IPS-NIHi7 (cell line): ENCODE measurements around the gene ADGRG3.
A peak's percentile ranks its signal among the peaks of the same experiment; 100 is the strongest.
"Not testable (repeated sequence)": the region's sequence is repeated elsewhere in the genome, so short reads cannot be mapped to it uniquely, and the experiment has no call there.

Source experiments
- DNase-seq: peaks from one replicate; pipeline ENCODE4 v3.0.0; 2012; ENCODE audit warnings: mixed read lengths; ENCODE audit errors: extremely low spot score

Gene ADGRG3

GRCh38 chr16:57697896-57698537 is 29.9 kb downstream of the ADGRG3 start:
- DNase-seq, result no peak

- peak; percentile 7 for DNase-seq
Measured at GRCh38 chr16:57698812-57699405, 30.8 kb downstream of the ADGRG3 start.

- DNase-seq, result no peak
Measured at GRCh38 chr16:57699481-57699880, 31.4 kb downstream of the ADGRG3 start.

DNA sequence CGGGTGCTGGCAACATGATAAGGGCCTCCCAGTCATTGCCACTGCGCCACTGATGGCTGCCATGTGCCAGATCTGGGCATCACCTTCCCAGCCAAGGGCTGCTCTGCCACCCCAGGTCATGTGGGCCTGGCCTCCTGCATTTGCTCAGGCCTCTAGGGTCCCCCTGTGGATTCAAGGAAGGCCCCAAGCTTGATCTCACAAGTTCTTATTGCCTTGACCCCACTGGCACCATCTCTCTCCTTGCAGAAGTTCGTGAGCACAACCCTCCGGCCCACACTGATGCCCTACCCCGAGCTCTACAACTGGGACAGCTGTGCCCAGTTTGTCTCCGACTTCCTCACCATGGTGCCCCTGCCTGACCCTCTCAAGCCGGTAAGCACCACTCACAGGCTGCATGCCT is 31.8 kb downstream of the ADGRG3 start:
- DNase-seq, result no peak

DNA sequence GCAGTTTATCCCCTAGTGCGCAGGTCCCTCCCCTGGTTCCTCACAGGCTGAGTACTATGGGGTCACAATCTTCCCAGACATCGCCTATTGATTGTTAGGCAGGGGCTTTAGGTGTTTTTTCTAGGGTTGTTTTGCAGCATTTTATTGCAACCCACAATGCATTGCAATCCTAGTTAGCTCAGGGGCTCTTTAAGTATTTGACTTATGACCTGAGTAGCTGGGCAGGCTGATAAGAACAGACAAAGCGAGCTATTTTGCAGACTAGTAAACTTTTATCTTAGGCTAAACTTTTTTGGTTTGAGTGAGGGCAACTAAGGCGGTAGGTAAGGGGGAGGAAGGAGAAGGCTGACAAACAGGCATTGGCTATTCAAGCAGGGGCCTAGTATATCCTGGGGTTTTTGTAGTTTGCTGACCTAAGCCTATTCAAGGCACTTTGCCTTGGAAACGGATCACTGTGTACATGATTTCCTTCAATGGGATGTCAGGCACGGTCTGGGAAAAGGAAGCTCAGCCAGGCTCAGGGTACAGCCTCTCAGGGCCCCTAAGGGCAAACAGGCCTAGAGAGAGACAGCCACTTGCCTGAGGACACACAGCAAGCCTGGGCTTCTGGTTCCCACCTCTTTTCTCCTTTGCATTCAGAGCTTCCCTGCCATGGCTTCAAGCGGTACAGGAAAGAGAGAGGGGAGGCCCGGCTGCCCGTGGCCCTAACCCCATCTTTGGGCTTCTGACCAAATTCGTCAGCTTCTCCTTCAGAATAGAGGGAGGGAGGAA is 32.9 kb downstream of the ADGRG3 start:
- peak; percentile 6 for DNase-seq

GRCh38 chr16:57701759-57702371 is 33.8 kb downstream of the ADGRG3 start:
- DNase-seq, result peak; percentile 5

GRCh38 chr16:57703416-57704010 is 35.4 kb downstream of the ADGRG3 start:
- peak; percentile 5 for DNase-seq

- DNase-seq, result peak; percentile 9
Measured at GRCh38 chr16:57704011-57704904, 36.2 kb downstream of the ADGRG3 start.

GRCh38 chr16:57704905-57705852 is 37.1 kb downstream of the ADGRG3 start:
- peak; percentile 4 for DNase-seq

DNA sequence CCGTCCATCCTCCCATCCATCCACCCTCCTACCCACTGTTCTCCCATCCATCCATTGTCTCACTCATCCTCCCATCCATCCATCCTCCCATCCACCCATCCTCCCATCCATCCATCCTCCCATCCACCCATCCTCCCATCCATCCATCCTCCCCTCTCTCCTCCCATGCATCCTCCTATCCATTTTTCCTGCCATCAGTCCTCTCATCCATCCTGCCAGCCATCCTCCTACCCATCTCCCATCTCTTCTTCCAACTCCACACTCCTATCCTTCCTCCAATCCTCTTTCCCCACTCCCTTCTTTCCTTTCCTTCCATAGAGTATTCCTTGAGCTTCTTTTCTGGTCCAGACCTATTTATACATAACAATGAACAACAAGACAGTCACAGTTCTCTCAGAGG is 38.6 kb downstream of the ADGRG3 start:
- no peak for DNase-seq

GRCh38 chr16:57707331-57707730 is 39.2 kb downstream of the ADGRG3 start:
- DNase-seq, result no peak

- DNase-seq, result no peak
Measured at GRCh38 chr16:57708168-57708567, 40.1 kb downstream of the ADGRG3 start.

DNA sequence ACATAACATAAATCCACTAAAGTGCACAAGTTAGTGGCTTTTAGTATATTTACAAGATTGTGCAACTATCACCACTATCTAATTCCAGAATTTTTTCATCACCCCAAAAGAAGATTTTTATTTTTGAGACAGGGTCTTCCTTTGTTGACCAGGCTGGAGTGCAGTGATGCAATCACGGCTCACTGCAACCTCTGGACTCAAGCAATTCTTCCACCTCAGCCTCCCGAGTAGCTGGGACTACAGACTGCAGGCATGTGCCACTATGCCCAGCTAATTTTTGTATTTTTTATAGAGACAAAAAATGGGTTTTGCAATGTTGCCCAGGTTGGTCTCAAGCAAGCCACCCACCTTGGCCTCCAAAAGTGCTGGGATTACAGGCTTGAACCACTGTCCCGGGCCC is 41.6 kb downstream of the ADGRG3 start:
- DNase-seq, result no peak

GRCh38 chr16:57711346-57711745 is 43.2 kb downstream of the ADGRG3 start:
- DNase-seq, result no peak

DNA sequence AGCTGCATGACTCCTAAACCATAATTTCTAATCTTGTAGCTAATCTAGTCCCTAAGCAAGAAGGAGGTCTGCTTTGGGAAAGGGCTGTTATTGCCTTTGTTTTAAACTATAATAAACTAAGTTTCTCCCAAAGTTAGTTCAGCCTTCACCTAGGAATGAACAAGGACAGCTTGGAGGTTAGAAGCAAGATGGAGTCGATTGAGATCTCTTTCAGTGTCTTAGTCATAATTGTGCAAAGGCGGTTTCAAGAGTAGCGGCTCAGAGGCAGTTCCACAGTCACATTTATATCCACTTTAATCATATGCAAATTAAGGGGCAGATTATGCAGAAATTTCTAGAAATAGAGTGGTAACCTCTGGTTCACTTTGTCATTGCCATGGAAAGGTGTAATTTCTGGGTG is 43.9 kb downstream of the ADGRG3 start:
- no peak for DNase-seq

GRCh38 chr16:57712569-57712968 is 44.5 kb downstream of the ADGRG3 start:
- DNase-seq, result not testable (repeated sequence)

GRCh38 chr16:57713596-57713995 is 45.5 kb downstream of the ADGRG3 start:
- DNase-seq, result no peak

DNA sequence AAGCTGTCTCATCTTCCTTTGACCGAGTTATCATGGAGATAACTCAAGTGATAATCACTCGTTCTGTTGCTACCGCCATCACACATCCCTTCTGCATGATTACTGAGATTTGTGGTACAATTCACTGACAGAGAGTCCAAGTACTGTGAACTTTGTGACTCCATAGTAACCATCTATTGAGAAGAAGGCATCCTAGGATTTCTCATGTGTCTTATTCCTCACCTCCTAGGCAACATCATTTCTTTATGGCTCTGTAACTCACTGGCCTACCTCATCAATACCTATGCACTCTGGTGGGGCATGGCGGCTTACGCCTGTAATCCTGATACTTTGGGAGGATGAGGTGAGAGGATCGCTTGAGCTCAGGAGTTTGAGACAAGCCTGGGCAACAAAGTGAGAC is 45.9 kb downstream of the ADGRG3 start:
- DNase-seq, result no peak

- peak; percentile 68 for DNase-seq
Measured at GRCh38 chr16:57720142-57720575, 52.1 kb downstream of the ADGRG3 start.
